Kidney (tissue), 14 donors: ENCODE data around the gene ZCCHC17. TPM values are rescaled to one million over a fixed set of nuclear protein-coding genes. Genes with fewer than 3 reads are reported as not detected.

Experiments
- DNase-seq, 5 donors: peaks; one replicate each; pipeline ENCODE4 v3.0.0-alpha.2; 2013 to 2020
- FAIRE-seq: peaks from 2 replicates; lab custom pipeline; 2012; peaks lifted over from hg19 to GRCh38; lab: Jason Lieb, UNC
- H3K27ac ChIP-seq, 2 donors: one replicate each; pipeline ENCODE4 v1.7.0; 2013; ENCODE audit warnings: low read depth in 2 of 2, low read length in 2 of 2, inconsistent platforms in 1 of 2
- H3K27me3 ChIP-seq: one replicate; pipeline ENCODE4 v1.7.1; 2013; ENCODE audit warnings: low read length, inconsistent platforms; ENCODE audit not compliant: control insufficient read depth, insufficient read depth
- H3K36me3 ChIP-seq, 3 donors: one replicate each; pipeline versions ENCODE4 v1.7.0 to v1.7.1; 2013; ENCODE audit warnings: low read length in 3 of 3, control low read depth in 1 of 3, inconsistent platforms in 1 of 3; ENCODE audit not compliant: insufficient read depth in 3 of 3, control insufficient read depth in 2 of 3
- H3K4me1 ChIP-seq, 3 donors: one replicate each; pipeline versions ENCODE4 v1.7.0 to v1.7.1; 2013; ENCODE audit warnings: low read length in 3 of 3, inconsistent platforms in 1 of 3, low read depth in 1 of 3; ENCODE audit not compliant: control insufficient read depth in 2 of 3, insufficient read depth in 2 of 3
- H3K4me3 ChIP-seq, 3 donors: one replicate each; pipeline versions ENCODE4 v1.7.0 to v1.8.1; 2013; ENCODE audit warnings: low read length in 3 of 3, control low read depth in 1 of 3, inconsistent platforms in 1 of 3
- H3K9ac ChIP-seq, 3 donors: one replicate each; pipeline versions ENCODE4 v1.7.0 to v1.7.1; 2013; ENCODE audit warnings: low read length in 3 of 3, control low read depth in 1 of 3, inconsistent platforms in 1 of 3
- H3K9me3 ChIP-seq, 3 donors: one replicate each; pipeline versions ENCODE4 v1.7.0 to v1.7.1; 2013; ENCODE audit warnings: low read length in 3 of 3, control low read depth in 1 of 3, inconsistent platforms in 1 of 3; ENCODE audit not compliant: control insufficient read depth in 2 of 3, insufficient read depth in 1 of 3
- CTCF ChIP-seq: IDR thresholded peaks from 3 replicates; pipeline ENCODE4 v1.5.1; 2012; ENCODE audit warnings: mild to moderate bottlenecking, moderate library complexity, borderline replicate concordance; ENCODE audit not compliant: insufficient read depth; ENCODE audit errors: extremely low read depth
- intact Hi-C: fragments of 100-400 bp; cut with DNase I; formaldehyde crosslinking; loops from one replicate; pipeline ENCODE4 v1.11.1; 2022
- polyA plus RNA-seq: library from polyadenylated mRNA; stranded (reverse); fragments of 350-450 nt; fragmentation: Illumina TruSeq; extraction: RNeasy Lipid Tissue Mini Kit (QIAGEN cat#74804); gene quantifications from one replicate; pipeline ENCODE4 v1.2.3, GENCODE V29; 2014; ENCODE audit warnings: low read depth, low replicate concordance; ENCODE audit not compliant: insufficient read depth
- total RNA-seq: library from RNA; stranded (reverse); fragmentation: NEBNext Ultra II Directional; extraction: Animal tissue kit (Norgen Biotek cat#: 25700); gene quantifications from one replicate; pipeline ENCODE4 v1.2.1, GENCODE V29; 2021
- donor health status: control.
- donor health status: control.
- donor health status: control.
- donor health status: control.
- donor health status: control.
- donor health status: DM: yes; HTN: yes; CAD: no.
- donor health status: Normal renal cell carcinoma (clear cell type).

ZCCHC17 gene
- total and polyA plus RNA-seq, 2 donors from 2014 or later, result 27.5 to 42.0 TPM

GRCh38 chr1:31308036-31308435 is 11.2 kb downstream of the ZCCHC17 start:
- Histone ChIP-seq H3K9ac (no peak overlapping the region), H3K36me3 (peaks cover 4 to 15% (median 6%) of the 10 kb centered on the region in 3 donors), H3K27ac (no peak overlapping the region), H3K9me3 (no peaks in the 10 kb centered on the region), H3K27me3 (no peaks in the 10 kb centered on the region), H3K4me1 (no peaks in the 10 kb centered on the region), H3K4me3 (no peak overlapping the region)
- no peak for DNase-seq
- TF ChIP-seq CTCF, result no peak
- intact Hi-C loops, result no loop called here
- FAIRE-seq, result no peak

- intact Hi-C loops, result no loop called here
- Histone ChIP-seq H3K4me3 (no peak overlapping the region), H3K4me1 (no peaks in the 10 kb centered on the region), H3K9ac (no peak overlapping the region), H3K27ac (no peak overlapping the region), H3K27me3 (no peaks in the 10 kb centered on the region), H3K36me3 (peaks cover 4 to 15% (median 6%) of the 10 kb centered on the region in 3 donors), H3K9me3 (no peaks in the 10 kb centered on the region)
- no peak for FAIRE-seq
- DNase-seq, result no peak
- no peak for TF ChIP-seq CTCF
Observed at GRCh38 chr1:31310198-31310597, 13.4 kb downstream of the ZCCHC17 start.

GRCh38 chr1:31315902-31316301 is 19.1 kb downstream of the ZCCHC17 start:
- TF ChIP-seq CTCF, result no peak
- Histone ChIP-seq H3K9ac (no peak overlapping the region), H3K36me3 (peaks cover 9 to 18% (median 17%) of the 10 kb centered on the region in 3 donors), H3K4me1 (no peaks in the 10 kb centered on the region), H3K27ac (no peak overlapping the region), H3K4me3 (no peak overlapping the region), H3K27me3 (no peaks in the 10 kb centered on the region), H3K9me3 (no peaks in the 10 kb centered on the region)
- FAIRE-seq (no peak), DNase-seq (no peak)
- intact Hi-C loops, result no loop called here

GRCh38 chr1:31318146-31318545 is 21.3 kb downstream of the ZCCHC17 start:
- DNase-seq, result no peak
- Histone ChIP-seq H3K27ac (no peak overlapping the region), H3K9ac (no peak overlapping the region), H3K27me3 (no peaks in the 10 kb centered on the region), H3K9me3 (no peaks in the 10 kb centered on the region), H3K36me3 (peaks cover 5 to 12% (median 5%) of the 10 kb centered on the region in 3 donors), H3K4me1 (no peaks in the 10 kb centered on the region), H3K4me3 (no peak overlapping the region)
- TF ChIP-seq CTCF, result no peak
- intact Hi-C loops, result no loop called here
- no peak for FAIRE-seq
